GM12801 (cell line): ENCODE data around the gene SIPA1L3.

Experiments used
- TF ChIP-seq, protein P1 (sequence below): IDR thresholded peaks from one replicate; pipeline ENCODE4 v1.5.1; 2011; ENCODE audit warnings: control low read depth; ENCODE audit not compliant: insufficient read length; ENCODE audit errors: extremely low read depth

The SIPA1L3 gene

DNA sequence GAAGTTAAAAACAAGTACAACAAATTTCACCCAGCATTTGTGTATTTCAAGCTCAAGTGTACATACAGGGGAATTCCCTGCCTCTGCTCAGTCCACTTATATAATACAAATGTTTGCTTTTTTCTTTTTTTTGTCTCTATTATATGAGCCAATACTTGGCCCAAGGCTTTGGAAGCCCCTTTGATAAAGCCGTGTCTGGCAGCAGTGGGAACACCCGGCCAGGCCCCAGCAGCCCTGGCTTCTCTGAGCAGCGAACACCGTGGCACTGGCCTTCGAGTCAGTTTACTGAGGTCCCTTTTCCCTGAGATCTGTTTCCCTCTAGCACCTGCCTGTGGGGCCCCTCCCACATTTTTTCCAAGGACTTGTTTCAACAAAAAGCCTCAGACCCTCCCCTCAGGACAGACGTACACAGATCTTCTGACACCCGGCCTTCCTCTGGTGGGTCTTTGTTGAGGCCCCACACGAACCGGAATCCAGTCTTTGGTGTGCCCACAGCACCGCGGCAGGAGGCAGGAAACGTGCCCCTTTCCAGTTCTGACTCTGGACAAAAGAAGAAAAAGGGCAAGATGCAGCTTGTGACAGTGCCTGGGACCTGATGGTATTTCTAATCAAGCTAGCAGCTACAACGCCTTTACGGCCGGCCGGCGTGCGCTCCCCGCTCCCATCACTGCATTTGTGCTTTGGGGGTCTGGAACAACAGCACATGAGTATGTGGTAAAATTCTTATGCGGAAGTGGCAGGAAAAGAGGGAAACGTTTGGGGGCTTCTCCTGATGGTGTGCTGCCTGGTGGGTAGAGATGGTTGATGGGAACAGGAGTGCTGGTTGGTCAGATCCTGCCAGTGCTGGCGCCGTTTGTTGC is 13.8 kb downstream of the SIPA1L3 start:
- TF ChIP-seq, protein P1, sequence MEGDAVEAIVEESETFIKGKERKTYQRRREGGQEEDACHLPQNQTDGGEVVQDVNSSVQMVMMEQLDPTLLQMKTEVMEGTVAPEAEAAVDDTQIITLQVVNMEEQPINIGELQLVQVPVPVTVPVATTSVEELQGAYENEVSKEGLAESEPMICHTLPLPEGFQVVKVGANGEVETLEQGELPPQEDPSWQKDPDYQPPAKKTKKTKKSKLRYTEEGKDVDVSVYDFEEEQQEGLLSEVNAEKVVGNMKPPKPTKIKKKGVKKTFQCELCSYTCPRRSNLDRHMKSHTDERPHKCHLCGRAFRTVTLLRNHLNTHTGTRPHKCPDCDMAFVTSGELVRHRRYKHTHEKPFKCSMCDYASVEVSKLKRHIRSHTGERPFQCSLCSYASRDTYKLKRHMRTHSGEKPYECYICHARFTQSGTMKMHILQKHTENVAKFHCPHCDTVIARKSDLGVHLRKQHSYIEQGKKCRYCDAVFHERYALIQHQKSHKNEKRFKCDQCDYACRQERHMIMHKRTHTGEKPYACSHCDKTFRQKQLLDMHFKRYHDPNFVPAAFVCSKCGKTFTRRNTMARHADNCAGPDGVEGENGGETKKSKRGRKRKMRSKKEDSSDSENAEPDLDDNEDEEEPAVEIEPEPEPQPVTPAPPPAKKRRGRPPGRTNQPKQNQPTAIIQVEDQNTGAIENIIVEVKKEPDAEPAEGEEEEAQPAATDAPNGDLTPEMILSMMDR = no peak

DNA sequence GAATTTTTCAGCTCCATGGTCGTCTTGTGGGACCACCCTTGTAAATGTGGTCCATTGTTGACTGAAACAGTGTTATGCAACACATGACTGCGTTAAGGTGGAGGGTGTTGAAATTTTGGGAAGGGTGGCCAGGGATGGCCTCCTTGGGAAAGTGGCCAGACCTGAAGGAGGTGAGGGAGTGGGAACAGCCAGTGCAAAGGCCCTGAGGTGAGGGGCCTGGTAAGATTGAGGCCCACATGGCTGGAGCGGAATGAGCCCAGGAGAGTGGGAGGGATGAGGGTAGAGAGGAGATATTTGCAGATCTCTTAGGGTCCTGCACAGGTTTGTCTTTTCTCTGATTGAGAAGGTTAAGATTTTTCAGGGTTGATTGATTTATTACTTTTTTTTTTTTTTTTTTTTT is 18.2 kb downstream of the SIPA1L3 start:
- TF ChIP-seq, protein P1 = no peak

DNA sequence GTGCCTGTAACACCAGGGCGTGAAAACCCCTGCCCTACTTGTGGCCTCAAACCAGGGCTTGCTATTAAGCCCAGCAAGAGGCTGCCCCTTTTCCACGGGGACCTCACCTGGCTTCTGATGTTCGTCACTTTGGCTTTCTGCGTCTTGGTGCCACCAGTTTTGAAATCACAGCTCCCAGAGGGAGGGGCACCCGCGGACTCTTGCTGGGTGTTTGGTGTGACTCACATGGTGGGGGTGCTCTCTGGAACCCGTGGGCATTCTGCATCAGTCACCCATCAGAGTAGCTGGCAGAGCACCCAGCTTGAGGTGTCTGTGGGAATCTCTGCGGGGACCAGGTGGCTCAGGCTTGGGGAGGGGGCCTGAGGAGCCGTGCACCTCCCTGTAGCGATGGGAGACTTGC is 19.2 kb downstream of the SIPA1L3 start:
- TF ChIP-seq, protein P1 = no peak

DNA sequence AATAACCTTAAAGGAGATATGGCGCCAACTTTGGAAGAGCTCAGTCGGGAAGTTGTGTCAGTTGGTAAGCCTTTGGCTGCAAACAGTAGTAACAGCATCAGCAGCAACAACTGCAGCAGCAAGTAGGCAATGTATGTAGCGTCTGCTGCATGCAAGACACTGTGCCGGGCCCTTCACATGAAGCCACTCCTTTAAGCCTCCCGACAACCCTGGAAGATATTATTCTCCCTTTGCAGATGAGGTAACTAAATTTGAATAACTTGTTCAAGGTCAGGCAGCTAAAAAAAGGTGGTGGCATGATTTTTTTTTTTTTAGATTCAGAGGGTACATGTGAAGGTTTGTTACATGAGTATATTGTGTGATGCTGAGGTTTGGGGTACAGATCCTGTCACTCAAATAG is 19.7 kb downstream of the SIPA1L3 start:
- TF ChIP-seq, protein P1 = no peak

DNA sequence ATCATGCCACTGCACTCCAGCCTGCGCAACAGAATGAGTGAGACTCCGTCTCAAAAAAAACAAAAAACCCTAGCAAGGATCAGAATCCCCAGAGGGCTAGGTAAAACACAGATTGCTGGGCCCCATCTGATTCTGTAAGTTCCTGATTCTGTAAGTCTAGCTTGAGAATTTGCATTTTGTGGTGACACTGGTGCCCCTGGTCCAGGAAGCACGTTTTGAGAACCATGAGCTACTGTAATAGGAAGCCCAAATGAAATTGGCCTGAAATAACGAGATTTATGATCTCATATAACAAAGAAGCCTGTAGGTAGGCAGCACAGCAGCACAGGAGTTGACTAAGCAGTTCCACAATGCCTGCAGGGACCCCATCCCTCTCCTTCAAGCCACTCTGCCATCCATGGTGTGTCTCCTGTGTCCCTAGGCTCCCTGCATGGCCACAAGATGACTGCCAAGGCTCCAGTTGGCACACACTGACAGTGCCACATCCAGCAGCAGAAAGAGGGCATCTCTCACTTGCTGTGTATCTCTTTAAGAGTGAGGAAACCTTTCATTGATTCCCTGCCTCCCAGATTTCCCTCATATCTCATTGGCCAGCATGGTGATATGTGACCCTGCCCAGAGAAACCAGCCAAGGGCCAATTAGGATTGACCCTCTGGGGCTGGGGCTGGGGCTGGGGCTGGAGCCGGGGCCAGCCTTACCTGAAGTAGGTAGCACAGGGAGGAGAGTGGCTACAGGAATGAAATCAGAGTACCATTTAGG is 21.7 kb downstream of the SIPA1L3 start:
- TF ChIP-seq, protein P1 = no peak

DNA sequence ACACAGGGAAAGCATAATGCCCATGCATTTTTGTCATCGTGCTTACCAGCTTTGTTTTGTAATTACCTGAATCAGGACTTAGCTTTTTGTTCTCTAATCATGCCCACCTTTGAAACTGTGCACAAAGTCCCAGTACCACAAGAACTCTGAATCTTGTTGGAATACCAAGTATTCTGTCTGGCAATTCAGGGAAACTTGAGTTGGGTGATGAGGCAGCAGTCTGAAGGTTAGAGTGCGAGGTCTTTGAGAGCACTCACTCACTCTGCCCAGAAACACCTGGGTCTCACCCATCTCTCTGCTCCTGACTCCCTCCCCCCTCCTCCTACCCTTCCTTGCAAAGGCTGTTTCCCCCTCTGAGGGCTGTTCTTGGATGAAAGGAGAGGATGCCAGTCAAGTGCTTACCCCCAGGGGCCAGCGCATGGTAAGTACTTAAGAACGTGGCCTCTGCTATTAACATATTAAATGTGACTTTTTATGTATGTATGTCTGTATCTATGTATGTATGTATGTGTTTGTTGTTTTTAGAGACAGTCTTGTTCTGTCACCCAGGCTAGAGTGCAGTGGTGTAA is 22.4 kb downstream of the SIPA1L3 start:
- TF ChIP-seq, protein P1 = no peak

DNA sequence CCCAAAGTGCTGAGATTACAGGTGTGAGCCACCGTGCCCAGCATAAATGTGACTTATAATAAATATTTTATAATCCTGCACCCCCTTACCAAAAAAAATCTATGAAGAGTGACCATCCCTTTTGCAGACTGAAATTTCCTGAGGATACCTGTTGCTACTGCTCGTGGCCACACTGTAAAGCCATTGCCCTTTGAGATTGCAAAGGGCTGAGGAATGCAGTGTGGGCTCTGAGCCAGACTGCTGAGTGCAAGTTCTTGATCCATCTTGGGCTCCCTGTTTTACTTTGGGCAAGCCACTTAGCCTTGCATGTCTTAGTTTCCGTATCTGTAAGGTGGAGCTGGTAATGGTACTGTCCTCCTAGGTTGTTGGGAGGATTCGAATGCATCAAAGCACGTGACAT is 23.4 kb downstream of the SIPA1L3 start:
- TF ChIP-seq, protein P1 = no peak
